NCI-H2029 treated with DMSO at 0.1 percent for 48 hours (cell line): Measurements from ENCODE around the gene GNS.

ENCODE experiments used
- DNase-seq: peaks from one replicate; lab custom pipeline; 2025; lab: John Stamatoyannopoulos, UW

GNS gene

GRCh38 chr12:64759035-64759894 lies at the start of gene GNS:
Gene GNS, minus strand, starts transcription at chr12:64759406. Its CDS starts 130 bp downstream, at chr12:64759276.
- peak; percentile 75 for DNase-seq

GRCh38 chr12:64808110-64808509 lies 48.9 kb upstream of the GNS start:
- DNase-seq, result no peak

- no peak for DNase-seq
Measured at GRCh38 chr12:64806593-64807460, 47.6 kb upstream of the GNS start.

GRCh38 chr12:64806173-64806572 lies 47.0 kb upstream of the GNS start:
- DNase-seq, result no peak

GRCh38 chr12:64802180-64802775 lies 43.1 kb upstream of the GNS start:
- DNase-seq, result peak; percentile 34

- no peak for DNase-seq
Measured at GRCh38 chr12:64801381-64801780, 42.2 kb upstream of the GNS start.

GRCh38 chr12:64800640-64801039 lies 41.4 kb upstream of the GNS start:
- DNase-seq, result no peak

GRCh38 chr12:64798165-64798564 lies 39.0 kb upstream of the GNS start:
- no peak for DNase-seq

GRCh38 chr12:64797156-64797555 lies 38.0 kb upstream of the GNS start:
- DNase-seq, result no peak

GRCh38 chr12:64796205-64796845 lies 37.1 kb upstream of the GNS start:
- peak; percentile 64 for DNase-seq

GRCh38 chr12:64794305-64794704 lies 35.1 kb upstream of the GNS start:
- no peak for DNase-seq

GRCh38 chr12:64793610-64794009 lies 34.4 kb upstream of the GNS start:
- DNase-seq, result no peak

GRCh38 chr12:64792128-64792527 lies 32.9 kb upstream of the GNS start:
- DNase-seq, result no peak

- no peak for DNase-seq
Measured at GRCh38 chr12:64791036-64791435, 31.8 kb upstream of the GNS start.

- no peak for DNase-seq
Measured at GRCh38 chr12:64790166-64790565, 31.0 kb upstream of the GNS start.

GRCh38 chr12:64785838-64786237 lies 26.6 kb upstream of the GNS start:
- DNase-seq, result no peak

GRCh38 chr12:64782191-64782876 lies 23.1 kb upstream of the GNS start:
- no peak for DNase-seq

- no peak for DNase-seq
Measured at GRCh38 chr12:64781280-64782190, 22.3 kb upstream of the GNS start.

GRCh38 chr12:64780531-64781279 lies 21.5 kb upstream of the GNS start:
- peak; percentile 32 for DNase-seq

GRCh38 chr12:64780132-64780530 lies 20.9 kb upstream of the GNS start:
- DNase-seq, result no peak
